ENCODE measurements around the gene SOCS7. TPM values are rescaled to one million over a fixed set of nuclear protein-coding genes. Genes with fewer than 3 reads are reported as not detected.

Gene SOCS7
- total RNA-seq, 1 donor from 2014 or later, result 24.6 TPM

DNA sequence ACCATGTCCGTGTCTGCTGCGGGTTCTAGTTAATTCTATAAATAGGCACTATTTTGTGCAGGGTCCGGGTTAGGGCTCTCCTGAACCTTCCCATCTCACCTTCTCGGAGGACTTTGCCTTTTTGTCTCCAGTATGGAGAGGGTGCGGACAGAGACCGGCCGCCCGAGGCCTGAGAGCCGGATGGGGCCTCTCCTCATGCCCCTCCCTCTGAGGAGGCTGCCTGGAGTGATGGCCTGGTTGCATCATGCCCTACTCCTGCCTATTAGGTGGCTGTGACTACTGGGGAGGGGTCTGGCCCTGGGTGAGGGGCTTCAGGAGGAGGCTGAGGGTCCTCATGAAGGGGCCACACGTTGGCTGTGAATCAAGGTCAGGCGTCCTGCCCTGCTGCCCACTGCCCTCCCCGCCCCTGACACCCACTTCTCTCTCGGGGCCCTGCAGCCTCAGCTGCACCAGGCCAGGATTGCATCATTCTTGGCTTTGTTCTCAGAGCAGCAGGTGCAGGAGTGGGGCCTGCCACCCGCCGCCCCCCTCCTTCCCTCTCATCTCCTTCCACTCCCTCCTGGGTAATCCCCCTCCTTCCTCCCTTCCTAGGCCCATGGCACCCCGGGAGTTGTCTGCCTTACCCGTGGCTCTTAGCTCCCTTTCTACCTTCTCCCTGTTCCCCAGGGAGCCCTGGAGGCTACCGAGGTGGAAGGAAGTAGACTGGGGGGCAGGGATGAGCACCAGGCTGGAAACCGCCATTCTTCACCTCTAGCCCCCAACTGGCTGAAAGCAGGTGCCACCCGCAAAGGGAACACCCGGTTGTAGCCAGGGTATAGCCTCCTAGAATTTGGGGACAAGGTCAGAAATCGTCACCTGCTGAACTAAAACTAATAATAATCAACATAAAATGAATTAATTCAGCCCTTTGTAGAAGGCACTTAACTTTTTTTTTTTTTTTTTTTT, 63.9 kb downstream of the SOCS7 start:
- intact Hi-C loops (cut with DNase I), result no loop called here
- peak; percentile 60 for ATAC-seq
- no peak for DNase-seq (ENCODE audit: low spot score)

DNA sequence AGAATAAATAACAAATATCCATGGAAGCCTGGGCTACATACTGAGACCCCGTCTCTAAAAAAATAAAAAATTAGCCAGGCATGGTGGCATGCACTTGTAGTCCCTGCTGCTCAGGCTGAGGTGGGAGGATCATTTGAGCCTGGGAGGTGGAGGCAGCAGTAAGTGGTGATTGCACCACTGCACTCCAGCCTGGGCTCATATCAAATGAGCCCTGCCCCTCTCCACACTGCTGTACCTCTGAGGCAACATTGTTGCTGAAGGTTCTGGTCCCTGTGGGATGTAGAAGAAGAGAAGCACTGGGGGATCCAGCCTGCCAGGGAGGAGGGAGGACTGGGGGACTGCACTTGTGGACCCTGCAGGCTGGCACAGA, 65.2 kb downstream of the SOCS7 start:
- DNase-seq (ENCODE audit: low spot score) (no peak), ATAC-seq (no peak)
- intact Hi-C loops (cut with DNase I), result no loop called here

GRCh38 chr17:38417210-38417951, 65.7 kb downstream of the SOCS7 start:
- intact Hi-C loops (cut with DNase I), result no loop called here
- DNase-seq (ENCODE audit: low spot score) (peak; percentile 74), ATAC-seq (peak; percentile 1)

- DNase-seq (ENCODE audit: low spot score) (no peak), ATAC-seq (peak; percentile 2)
- intact Hi-C loops (cut with DNase I), result no loop called here
Observed at GRCh38 chr17:38418062-38418692, 66.5 kb downstream of the SOCS7 start.

DNA sequence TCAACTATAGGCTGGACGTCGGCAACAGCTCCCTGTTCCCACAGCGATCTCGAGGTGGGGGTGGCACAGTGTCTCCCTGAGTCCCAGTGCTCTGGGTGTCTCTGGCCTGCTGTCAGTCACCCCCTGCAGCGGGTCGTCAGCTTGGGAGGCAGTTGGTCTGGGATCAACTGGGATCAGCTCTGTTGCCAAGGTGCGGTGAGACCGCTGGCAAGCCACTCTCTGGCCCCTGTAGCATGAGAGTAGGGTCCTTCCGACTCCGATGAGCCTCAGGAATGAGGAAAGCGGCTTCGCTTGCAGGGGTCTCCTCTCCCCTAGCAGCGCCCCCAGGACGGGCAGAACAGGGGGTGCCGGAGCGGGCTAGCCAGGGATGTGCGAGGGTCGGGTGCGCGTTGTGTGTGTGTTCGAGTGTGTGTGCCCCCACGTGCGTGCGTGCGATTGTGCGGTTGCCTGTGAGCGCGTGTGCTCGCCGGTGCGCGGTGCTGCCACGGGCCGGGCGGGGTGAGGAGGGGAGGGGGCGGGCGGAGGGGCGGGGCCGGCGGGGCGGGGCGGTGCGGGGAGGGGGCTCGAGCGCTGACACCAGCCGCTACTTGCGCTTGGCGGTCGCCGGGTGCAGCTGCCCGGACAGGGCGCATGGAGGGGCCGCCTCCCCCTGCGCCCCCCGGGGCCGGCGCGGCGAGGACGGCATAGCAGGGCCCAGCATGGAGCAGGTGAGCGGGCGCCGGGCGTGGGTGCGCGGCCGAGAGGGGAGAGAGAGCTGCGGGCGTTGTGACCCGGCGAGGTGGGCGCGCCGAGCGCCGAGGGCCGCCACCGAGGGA, 67.3 kb downstream of the SOCS7 start:
- ATAC-seq (no peak), DNase-seq (ENCODE audit: low spot score) (no peak)
- intact Hi-C loops (cut with DNase I), result no loop called here

DNA sequence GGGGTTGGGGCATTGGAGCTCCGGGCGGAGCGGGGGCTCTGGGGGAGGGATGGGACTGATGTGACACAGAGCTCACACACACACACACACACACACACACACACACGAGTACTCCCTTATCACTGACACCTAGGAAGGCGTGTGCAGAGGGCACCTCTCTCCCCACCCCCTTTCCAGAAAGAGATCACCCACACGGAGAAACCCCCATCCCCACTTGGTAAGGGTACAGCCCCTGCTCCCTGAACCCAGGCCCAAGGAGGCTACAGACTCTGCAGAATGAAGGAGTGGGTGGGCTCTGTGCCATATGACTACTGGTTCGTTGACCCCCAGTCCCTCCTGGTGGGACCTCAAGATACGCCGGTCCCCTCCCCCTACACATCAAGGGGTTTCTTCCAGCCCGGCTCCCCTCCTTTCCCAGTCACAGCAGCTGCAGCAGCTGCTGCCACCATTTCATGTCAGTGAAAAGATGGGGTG, 67.9 kb downstream of the SOCS7 start:
- ATAC-seq (no peak), DNase-seq (ENCODE audit: low spot score) (no peak)
- intact Hi-C loops (cut with DNase I), result no loop called here

DNA sequence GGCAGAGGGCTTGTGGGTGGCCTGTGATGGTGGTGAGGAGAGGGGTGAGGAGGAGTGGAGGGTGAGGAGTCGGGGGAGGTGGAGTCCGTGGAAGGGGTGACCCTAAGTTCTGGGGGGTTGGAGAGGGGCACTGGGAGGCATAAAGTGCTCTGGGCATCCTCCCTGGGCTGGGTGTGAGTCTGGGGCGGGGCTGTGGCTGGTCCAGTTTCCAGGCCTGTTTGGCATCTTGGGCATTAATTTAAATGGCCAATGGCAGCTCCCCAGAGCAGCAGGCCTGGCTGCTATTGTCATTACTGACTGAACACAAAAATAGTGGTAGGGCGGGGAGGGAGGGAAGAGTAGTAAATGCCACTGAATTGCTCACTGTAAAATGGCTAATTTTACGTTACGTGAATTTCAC, 68.9 kb downstream of the SOCS7 start:
- ATAC-seq (no peak), DNase-seq (ENCODE audit: low spot score) (no peak)
- intact Hi-C loops (cut with DNase I), result no loop called here

DNA sequence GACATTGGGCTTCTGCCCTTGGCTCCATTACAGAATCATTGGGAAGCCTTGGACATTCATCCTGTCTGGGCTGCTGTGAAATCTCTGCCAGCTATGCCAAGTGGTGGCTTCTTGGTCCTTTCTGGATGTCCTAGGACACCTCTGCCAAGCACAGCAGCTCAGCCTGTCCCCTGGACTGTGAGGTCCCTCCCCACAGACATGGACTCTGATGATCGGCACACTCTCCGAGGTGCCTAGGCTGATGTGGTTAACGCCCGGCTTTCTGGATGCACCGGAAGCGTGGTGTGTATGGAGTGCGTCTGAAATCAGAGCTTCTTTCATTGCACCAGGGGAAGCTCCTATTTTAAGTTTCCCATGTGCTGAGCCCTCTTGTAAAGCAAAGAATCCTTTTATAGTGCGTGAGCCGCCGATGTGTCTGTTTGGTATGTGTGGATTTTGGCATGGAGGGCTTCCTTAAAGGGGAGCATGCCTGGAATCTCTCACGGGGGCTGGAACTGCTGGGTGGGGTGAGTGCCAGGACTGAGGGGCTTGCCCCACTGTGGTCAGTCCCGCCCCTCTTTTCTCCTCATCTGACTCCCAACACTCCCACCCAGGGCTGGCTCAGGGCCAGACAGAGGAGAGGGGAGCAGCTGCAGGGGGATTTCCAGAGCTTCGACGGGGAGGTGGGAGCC, 69.7 kb downstream of the SOCS7 start:
- peak; percentile 7 for ATAC-seq
- intact Hi-C loops (cut with DNase I), result no loop called here

GRCh38 chr17:38421871-38422827, 70.5 kb downstream of the SOCS7 start:
- intact Hi-C loops (cut with DNase I), result no loop called here
- no peak for ATAC-seq
- no peak for DNase-seq (ENCODE audit: low spot score)

More for the DNA sequence above, 69.7 kb downstream of the SOCS7 start:
- no peak for DNase-seq (ENCODE audit: low spot score)

GRCh38 chr17:38424297-38424972, 72.8 kb downstream of the SOCS7 start:
- ATAC-seq (no peak), DNase-seq (ENCODE audit: low spot score) (no peak)
- intact Hi-C loops (cut with DNase I), result no loop called here

- intact Hi-C loops (cut with DNase I), result no loop called here
Observed at GRCh38 chr17:38425031-38425430, 73.4 kb downstream of the SOCS7 start.

GRCh38 chr17:38425744-38426143, 74.1 kb downstream of the SOCS7 start:
- intact Hi-C loops (cut with DNase I), result no loop called here
- ATAC-seq (no peak), DNase-seq (ENCODE audit: low spot score) (no peak)

More at GRCh38 chr17:38425031-38425430, 73.4 kb downstream of the SOCS7 start:
- DNase-seq (ENCODE audit: low spot score), result no peak
- ATAC-seq, result no peak

DNA sequence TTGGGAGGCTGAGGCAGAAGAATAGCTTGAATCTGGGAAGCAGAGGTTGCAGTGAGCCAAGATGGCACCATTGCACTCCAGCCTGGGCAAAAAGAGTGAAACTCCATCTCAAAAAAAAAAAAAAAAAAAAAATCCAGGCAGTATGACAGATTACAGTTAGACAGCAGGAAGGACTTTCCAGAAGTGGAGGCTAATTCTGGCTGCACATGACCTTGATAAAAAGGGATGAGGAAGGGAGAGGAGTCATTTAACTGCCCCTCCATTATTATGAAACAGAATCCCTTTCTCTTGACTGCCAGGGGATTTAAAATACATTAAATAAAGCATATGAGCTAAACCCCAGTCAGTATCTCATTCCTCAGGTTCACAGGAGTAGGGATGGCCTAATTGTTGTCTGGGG, 74.8 kb downstream of the SOCS7 start:
- ATAC-seq, result no peak
- intact Hi-C loops (cut with DNase I), result no loop called here
- no peak for DNase-seq (ENCODE audit: low spot score)

DNA sequence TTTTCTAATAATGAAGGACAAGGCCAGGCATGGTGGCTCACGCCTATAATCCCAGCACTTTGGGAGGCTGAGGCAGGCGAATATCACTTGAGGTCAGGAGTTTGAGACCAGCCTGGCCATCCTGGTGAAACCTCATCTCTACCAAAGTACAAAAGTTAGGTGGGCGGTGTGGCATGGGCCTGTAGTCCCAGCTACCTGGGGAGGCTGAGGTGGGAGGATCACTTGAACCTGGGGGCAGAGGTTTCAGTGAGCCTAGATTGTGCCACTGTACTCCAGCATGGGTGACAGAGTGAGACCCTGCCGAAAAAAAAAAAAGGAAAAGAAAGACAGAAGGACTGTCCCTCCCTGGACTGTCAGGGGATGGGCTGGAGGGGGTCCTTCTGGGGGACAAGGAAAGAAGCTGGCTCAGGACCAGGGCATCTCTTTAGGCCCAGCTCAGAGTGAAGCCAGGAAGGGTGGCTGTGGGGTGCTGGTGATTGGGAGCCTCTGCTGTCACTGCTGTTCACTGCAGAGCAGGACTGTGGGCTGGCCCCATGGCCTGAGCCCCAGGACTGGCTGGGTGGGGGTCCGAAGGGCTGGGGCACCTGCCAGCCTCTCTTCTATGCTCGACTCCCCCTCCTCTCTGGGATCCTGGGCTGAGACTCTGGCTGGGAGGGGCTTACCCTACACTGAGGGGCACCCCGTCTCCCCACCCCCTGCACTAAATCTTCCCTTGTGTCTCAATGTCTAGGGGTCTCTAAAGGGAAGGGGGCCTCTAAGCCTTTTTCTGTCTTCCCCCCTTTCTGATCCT, 75.7 kb downstream of the SOCS7 start:
- no peak for ATAC-seq

DNA sequence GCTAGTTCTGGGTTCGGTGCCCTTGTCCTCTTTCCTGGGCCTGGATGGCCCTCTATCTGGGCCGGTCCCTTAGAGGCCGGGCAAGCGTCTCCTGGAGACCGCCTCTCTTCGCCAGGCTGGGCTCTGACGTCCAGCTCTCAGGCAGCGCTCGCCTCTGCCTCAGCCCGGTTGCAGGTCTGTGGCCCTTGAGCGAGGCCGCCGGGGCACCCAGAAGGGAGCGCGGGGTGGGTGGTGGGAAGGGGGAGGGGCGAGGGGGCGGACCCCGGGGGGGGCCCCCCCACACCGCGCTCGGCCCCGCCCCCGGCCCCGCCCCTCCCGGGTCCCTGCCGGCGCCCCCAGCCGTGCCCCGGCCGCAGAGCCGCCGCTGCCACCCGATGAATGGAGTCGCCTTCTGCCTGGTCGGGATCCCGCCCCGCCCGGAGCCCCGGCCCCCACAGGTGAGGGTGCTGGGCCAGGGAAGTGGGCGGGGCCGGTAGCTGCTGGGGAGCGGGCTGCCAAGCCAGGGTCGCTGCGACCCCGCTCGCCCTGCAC, 76.5 kb downstream of the SOCS7 start, which contains the start of gene ARHGAP23:
ARHGAP23 (plus strand) TSS at position 353 of the 531 bp plus-strand sequence; CDS start at position 375, 22 bp downstream.
- DNase-seq (ENCODE audit: low spot score) (peak; percentile 79), ATAC-seq (peak; percentile 66)
- intact Hi-C loops (cut with DNase I), result no loop called here

More for the DNA sequence above, 75.7 kb downstream of the SOCS7 start:
- DNase-seq (ENCODE audit: low spot score), result no peak
- intact Hi-C loops (cut with DNase I), result no loop called here
